GM19238 (cell line): Measurements from ENCODE around the gene DEFB131B.
"Not testable (repeated sequence)": the region's sequence is repeated elsewhere in the genome, so short reads cannot be mapped to it uniquely, and the experiment has no call there.

Source experiments
- DNase-seq: peaks from one replicate; pipeline ENCODE4 v3.0.0; 2011; ENCODE audit warnings: low spot score; ENCODE audit not compliant: insufficient read length

DEFB131B gene, protein sequence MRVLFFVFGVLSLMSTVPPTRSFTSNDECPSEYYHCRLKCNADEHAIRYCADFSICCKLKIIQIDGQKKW

DNA sequence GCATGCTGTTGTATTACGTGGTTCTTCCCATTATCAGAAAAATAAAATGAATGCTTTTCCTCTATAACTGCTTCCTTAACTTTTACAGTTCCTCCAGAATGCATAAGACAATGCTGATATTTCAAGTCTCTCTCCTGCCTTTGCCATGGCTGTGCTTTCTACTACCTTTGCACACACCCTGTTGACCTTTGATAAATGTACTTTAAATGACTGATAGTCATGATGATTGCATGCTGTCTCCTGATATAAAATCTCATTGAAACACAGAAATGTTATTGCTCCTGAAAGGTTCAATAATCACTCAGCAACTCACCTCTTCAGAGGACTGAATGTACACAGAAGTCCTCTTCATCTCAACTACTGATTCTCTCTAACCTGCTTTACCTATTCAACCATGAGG lies at the start of gene DEFB131B:
DEFB131B (plus strand) TSS at position 395 of the 400 bp plus-strand sequence; CDS start at position 395, 0 bp downstream.
- DNase-seq: not testable (repeated sequence)

DNA sequence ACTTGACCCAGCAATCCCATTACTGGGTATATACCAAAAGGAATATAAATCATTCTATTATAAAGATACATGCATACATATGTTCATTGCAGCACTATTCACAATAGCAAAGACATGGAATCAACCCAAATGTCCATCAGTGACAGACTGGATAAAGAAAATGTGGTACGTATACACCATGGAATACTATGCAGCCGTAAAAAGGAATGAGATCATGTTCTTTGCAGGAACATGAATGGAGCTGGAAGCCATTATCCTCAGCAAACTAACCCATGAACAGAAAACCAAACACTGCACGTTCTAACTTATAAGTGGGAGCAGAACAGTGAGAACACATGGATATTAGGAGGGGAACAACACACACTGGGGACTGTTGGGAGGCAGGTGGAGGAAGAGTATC lies 49.0 kb upstream of the DEFB131B start:
- not testable (repeated sequence) for DNase-seq

DNA sequence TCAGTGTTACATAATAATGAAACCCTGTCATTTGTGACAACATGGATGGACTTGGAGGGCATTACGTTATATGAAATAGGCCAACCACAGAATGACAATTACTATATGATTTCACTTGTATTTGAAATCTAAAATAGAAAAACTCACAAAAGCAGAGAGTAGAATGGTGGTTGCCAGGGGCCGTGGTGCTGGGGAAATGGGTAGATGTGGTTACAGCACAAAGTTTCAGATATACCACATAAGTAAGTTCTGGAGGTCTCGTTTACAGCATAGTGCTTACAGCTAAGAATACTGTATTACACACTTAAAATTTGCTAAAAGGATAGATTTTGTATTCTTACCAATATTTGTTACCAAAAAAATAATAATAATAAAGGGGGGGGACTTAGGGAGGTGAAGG lies 48.6 kb upstream of the DEFB131B start:
- DNase-seq: not testable (repeated sequence)

DNA sequence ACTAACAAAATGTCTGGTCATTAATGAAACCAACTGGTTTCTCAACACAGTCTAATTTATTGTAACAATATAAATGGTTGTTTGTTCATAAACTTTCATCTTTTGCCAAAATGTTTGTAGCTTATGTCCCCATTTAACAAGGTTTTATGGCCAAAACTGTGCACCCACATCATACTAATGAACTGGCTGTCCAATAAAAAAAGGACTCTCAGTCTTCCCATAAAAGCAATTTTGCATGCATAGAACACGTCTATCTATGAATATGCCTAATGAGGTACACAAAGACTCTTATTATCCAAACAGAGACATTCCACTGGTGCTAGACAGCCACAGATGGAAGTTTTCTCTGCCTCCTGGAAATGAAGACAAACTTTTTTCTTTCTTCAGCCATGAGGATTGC lies 45.4 kb upstream of the DEFB131B start, which contains the start of gene DEFB108B:
DEFB108B (plus strand) TSS at position 390 of the 400 bp plus-strand sequence; CDS start at position 390, 0 bp downstream.
- not testable (repeated sequence) for DNase-seq

DNA sequence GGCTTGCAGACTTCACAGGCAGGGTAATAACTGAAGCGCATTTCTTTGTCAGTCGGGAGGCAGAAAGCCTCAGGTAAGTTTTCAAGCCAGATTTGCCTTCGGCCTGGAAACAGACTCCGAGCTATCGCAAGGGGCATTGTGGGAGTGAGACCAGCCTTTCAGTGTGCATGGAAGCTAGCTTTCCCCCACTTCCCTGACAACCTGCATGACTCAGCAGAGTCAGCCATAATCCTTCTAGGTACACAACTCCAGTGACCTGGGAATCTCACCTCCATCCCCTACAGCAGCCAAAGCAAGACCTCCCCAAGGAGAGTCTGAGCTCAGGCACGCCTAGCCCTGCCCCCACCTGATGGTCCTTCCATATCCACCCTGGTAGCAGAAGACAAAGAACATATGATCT lies 35.5 kb upstream of the DEFB131B start:
- DNase-seq: not testable (repeated sequence)

DNA sequence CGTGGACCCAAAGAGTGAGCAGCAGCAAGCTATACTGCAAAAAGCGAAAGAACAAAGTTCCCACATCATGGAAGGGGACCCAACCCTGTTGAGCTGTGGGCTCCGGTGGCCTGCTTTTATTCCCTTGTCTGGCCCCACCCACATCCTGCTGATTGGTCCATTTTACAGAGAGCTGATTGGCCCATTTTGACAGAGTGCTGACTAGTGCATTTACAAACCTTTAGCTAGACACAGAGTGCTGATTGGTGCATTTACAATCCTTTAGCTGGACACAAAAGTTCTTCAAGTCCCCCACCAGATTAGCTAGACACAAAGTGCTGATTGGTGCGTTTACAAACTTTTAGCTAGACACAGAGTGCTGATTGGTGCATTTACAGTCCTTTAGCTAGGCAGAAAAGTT lies 34.9 kb upstream of the DEFB131B start:
- DNase-seq: not testable (repeated sequence)

DNA sequence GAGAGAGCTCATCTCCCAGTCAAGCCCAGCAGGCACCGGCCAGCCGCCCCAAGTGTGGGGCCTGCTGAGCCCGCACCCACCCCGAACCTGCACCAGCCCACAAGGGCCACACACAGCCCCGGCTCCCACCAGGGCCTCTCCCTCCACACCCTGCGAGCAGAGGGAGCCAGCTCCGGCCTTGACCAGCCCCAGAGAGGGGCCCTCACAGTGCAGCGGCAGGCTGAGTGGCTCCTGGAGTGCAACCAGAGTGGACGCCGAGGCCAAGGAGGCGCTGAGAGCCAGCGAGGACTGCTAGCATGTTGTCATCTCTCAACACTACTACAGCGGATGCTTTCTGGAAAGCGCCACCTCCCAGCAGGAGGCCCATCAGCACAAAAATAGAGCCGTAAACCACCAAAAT lies 34.4 kb upstream of the DEFB131B start:
- no peak for DNase-seq

DNA sequence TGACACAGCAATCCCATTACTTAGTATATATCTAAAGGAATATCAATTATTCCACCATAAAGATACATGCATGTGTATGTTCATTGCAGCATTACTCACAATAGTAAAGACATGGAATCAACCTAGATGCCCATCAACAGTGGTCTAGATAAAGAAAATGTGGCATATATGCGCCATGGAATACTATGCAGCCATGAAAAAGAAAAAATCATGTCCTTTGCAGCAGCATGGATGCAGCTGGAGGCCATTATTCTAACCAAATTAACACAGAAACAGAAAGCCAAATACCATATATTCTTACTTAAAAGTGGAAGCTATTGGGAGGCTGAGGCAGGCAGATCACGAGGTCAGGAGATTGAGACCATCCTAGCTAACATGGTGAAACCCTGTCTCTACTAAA lies 24.4 kb upstream of the DEFB131B start:
- not testable (repeated sequence) for DNase-seq

DNA sequence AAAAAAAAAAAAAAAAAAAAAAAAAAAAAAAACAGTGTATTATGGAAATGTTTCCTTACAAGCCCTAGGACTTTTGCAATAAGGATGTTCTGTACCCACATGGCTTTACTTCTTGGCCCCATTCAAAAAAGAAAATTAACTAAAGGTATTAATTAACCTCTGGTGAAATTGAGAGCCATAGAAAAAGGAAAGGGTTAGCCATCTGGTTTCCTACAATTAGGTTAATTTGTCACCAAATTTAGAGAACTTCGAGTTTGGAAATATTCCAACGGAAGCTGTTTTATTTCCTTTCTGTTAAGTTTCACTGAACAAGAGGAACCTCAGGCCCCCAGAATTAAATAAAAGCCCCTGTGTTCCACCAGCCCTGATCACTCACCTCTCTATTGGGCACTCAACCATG lies 22.4 kb upstream of the DEFB131B start:
- not testable (repeated sequence) for DNase-seq

DNA sequence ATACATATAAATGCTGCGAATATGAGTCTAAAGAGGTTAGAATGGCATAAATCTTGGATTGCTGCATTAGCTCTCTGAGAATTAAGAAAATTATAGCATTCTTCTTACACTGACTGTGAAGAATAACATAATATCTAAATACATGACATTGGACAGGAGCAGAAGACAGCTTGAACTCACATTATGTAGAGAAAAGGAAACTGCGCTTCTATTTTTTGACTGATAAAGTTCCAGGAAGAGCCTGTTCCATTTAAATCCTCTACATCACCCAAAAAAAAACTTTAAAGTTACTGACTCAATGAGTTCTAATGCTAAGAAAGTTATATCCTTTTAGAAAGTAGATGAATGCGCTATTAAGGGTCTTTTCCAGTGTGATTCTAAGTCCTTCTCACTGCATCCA lies 17.4 kb upstream of the DEFB131B start:
- DNase-seq: not testable (repeated sequence)

DNA sequence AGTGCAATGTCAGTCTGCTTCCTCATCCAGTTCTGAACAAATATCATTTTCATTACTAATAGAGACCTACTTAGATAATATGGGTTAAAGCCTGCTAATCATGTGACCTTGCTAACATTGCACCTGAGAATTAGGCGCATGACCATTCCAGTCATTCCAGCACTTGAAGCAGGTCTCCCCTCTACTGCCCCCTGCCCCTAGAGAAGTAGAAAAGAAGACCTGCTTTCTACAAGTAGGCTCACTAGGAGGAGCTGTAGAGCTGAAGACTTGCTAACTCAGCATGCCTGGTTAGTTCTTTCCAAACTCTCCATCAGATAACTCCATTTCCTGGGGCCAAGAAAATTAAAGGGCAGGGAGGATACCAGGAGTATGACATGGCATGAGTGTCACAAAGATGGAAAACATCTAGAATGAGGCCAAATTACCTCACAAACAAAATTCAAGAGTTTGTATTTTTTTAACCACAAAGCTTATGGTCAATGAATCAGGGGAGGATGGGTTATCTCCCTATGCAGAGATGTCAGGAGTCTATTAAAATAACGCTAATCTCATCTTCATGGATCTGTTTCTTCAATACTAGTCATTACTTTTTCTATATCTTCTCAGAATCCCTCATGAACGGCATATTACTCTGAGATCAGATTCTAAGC lies 14.2 kb upstream of the DEFB131B start:
- DNase-seq: not testable (repeated sequence)

DNA sequence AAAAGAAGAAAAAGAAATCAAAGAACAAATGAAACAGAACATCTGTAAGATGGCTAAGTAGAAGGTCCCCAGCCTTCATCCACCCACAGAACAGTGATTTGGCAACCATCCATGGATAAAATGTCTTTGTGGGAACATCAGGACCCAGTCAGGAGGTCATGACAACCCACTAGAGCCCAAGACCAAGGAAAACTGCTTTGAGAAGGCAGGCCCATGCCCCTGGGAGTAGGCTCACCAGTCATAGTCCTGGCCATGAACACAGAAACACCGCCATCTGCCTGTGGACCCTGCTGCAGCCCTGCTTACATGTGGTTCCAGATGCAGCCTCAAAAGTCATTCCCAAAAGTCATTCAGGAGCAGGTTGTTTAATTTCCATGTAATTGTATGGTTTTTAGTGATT lies 11.0 kb upstream of the DEFB131B start:
- DNase-seq: not testable (repeated sequence)

DNA sequence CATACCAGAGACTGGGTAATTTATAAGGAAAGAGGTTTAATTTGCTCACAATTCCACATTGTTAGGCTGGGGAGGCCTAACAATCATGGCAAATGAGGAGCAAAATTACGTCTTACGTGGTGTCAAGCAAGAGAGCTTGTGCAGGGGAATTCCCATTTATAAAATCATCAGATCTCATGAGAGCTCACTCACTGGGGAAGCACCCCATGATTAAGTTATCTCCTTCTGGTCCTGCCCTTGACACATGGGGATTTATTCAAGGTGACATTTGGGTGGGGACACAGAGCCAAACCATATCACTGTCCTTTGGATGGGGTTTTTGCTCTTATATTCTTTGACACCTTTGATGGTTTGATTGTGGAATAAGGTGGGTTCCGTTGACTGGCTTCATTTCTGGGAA lies 8.3 kb upstream of the DEFB131B start:
- DNase-seq: not testable (repeated sequence)

DNA sequence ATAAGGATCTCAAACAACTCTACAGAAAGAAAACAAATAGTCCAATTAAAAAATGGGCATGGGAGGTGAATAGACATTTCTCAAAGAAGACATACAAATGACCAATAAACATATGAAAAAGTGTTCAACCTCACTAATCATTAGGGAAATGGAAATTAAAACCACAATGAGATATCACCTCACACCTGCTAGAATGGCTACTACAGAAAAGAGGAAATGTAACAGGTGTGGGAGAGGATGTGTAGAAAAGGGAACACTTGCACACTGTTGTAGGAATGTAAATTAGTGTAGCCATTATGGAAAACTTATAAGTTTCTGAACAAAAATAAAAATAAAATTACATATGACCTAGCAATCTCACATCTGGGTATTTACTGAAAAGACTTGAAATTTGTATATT lies 7.6 kb upstream of the DEFB131B start:
- not testable (repeated sequence) for DNase-seq

DNA sequence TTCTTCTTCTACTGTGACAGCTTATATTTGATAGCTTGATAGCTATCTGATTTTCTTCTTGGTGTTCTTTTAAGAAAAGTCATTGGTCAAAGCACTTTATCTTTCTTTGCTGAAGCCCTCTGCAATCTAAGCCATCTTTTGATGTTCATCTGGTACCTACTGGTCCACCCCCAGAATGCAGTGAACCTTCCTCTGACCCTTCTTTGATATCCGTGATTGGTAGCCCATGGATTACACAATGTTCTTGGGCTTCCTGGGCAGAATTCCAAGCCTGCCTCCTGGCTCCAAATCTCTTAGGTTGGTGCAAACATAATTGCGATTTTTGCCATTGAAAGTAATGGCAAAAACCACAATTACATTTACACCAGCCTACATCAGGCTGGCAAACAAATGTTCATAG lies 2.0 kb upstream of the DEFB131B start:
- not testable (repeated sequence) for DNase-seq

DNA sequence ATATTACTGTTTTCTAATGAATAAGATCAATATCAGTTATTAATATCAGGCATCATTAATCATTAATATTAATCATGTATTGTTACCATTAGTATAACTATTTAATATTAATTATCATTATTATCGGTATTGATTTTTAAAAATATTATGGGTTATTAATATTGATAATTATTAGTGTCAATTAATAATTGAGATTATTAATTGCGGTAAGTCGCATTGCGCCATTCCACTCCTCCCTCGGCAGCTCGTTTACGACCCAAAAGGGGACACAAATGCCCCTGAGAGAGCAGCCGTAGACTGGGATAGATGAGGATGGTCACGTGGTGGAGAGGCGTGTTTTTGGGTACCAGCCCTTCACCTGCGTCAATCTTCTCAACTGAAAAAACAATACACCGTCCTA lies 7.6 kb downstream of the DEFB131B start:
- not testable (repeated sequence) for DNase-seq

DNA sequence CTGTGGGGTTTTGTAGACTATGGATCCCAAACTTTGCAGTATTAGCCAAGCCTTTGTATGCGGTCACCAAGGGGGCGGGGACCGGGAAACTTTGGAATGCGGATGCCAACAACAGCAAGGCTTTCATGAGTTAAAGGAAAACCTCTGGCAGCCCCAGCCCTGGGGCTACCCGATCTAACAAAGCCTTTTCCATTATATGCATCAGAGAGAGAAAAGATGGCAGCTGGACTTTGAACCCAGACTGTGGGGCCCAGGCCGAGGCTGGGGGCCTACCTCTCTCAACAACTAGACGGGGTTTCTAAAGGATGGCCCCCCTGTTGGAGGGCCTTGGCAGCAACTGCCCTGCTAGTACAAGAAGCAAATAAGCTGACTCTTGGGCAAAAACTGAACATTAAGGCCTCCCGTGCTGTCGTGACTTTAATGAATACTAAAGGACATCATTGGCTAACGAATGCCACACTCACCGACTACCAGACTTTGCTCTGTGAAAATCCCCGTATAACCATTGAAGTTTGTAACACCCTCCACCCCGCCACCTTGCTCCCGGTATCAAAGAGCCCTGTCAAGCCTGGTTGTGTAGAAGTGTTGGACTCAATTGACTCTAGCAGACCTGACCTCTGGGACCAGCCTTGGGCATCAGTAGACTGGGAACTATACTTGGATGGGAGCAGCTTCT lies 10.2 kb downstream of the DEFB131B start:
- DNase-seq: not testable (repeated sequence)

DNA sequence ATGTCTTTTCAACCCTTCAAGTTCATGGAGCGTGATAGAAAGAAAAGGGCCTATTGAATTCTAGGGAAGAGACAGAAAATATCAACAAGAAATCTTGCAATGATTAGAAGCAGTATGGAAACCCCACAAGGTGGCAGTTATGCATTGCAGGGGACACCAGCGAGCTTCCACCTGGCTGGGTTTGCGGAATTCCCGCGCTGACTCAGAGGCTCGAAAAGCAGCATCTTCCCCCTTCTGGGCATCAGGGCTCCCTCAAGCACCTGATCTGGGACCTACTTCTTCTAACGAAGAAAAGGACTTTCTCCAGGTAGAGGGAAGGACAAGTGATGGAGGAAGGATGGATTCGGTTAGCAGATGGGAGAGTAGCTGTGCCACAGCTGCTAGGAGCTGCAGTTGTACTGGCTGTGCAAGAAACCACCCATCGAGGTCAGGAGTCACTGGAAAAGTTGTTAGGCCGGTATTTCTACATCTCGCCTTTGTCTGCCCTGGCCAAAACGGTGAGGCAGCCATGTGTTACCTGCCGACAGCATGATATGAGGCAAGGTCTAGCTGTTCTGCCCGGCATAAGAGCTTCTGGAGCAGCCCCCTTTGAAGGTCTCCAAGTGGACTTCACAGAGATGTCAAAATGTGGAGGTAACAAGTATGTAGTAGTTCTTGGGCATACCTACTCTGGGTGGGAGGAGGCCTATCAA lies 11.1 kb downstream of the DEFB131B start:
- not testable (repeated sequence) for DNase-seq

DNA sequence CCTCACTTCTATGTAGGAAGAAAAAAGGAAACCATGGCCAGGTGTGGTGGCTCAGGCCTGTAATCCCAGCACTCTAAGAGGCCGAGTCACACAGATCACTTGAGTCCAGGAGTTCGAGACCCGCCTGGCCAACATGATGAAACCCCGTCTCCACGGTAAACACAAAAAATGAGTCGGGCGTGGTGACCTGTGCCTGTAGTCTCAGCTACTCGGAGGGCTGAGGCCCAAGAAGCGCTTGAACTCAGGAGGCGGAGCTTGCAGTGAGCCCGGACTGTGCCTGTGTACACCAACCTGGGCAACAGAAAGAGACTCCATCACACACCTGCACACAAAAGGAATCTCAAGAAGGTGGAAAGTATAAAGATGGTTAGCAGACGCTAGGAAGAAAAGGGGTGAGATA lies 17.7 kb downstream of the DEFB131B start:
- no peak for DNase-seq

DNA sequence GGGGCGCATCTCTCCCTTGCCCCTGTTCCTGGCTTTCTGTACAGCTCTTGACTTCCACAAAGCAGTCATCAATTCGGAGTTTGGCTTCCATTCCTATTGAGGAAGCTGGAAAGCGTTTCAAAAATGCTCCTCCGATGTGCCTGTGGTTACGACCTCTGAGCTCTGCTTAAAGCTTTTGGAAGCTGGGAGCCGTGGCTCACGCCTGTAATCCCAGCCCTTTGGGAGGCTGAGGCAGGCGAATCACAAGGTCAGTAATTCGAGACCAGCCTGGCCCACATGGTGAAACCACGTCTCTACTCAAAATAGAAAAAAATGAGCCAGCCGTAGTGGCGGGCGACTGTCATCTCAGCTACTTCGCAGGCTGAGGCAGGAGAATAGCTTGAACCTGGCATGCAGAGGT lies 22.9 kb downstream of the DEFB131B start:
- DNase-seq: not testable (repeated sequence)

DNA sequence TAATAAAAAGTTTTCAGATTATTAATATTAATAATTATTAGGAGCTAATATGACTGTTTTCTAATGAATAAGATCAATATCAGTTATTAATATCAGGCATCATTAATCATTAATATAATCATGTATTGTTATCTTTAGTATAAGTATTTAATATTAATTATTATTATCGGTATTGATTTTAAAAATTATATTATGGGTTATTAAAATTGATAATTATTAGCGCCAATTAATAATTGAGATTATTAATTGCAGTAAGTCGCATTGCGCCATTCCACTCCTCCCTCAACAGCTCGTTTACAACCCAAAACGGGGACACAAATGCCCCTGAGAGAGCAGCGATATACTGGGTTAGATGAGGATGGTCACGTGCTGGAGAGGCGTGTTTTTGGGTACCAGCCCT lies 30.0 kb downstream of the DEFB131B start:
- no peak for DNase-seq

DNA sequence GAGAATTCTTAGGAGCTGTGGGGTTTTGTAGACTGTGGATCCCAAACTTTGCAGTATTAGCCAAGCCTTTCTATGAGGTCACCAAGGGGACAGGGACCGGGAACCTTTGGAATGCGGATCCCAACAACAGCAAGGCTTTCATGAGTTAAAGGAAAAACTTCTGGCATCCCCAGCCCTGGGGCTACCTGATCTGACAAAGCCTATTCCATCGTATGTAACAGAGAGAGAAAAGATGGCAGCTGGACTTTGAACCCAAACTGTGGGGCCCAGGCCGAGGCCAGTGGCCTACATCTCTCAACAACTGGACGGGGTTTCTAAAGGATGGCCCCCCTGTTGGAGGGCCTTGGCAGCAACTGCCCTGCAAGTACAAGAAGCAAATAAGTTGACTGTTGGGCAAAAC lies 32.5 kb downstream of the DEFB131B start:
- not testable (repeated sequence) for DNase-seq
